Esophagus muscularis mucosa (tissue), 4 donors: ENCODE measurements around the gene FAM228A.

Experiments
- EP300 ChIP-seq: sonication (generic); formaldehyde crosslinking; IDR thresholded peaks from one replicate; pipeline ENCODE4 v1.6.1; 2017; ENCODE audit warnings: antibody characterized with exemption
- POLR2A ChIP-seq: fragments of 450-650 bp; IDR thresholded peaks from one replicate; pipeline ENCODE4 v1.6.1; 2017; ENCODE audit warnings: antibody characterized with exemption, moderate library complexity, mild to moderate bottlenecking, low read depth
- TF ChIP-seq, protein P1 (sequence below), 3 experiments: fragments of 200-600 bp in 2 of 3; fragments of 450-650 bp in 1 of 3; sonication (generic) in 2 of 3; IDR thresholded peaks; one replicate each; pipeline ENCODE4 v1.5.1; 2017 to 2019; ENCODE audit warnings: antibody characterized with exemption in 3 of 3, mild to moderate bottlenecking in 2 of 3, moderate library complexity in 1 of 3

- TF ChIP-seq, protein P1, sequence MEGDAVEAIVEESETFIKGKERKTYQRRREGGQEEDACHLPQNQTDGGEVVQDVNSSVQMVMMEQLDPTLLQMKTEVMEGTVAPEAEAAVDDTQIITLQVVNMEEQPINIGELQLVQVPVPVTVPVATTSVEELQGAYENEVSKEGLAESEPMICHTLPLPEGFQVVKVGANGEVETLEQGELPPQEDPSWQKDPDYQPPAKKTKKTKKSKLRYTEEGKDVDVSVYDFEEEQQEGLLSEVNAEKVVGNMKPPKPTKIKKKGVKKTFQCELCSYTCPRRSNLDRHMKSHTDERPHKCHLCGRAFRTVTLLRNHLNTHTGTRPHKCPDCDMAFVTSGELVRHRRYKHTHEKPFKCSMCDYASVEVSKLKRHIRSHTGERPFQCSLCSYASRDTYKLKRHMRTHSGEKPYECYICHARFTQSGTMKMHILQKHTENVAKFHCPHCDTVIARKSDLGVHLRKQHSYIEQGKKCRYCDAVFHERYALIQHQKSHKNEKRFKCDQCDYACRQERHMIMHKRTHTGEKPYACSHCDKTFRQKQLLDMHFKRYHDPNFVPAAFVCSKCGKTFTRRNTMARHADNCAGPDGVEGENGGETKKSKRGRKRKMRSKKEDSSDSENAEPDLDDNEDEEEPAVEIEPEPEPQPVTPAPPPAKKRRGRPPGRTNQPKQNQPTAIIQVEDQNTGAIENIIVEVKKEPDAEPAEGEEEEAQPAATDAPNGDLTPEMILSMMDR (IDR thresholded peaks at IDR 0.05) = no peak
- no peak for TF ChIP-seq POLR2A
- TF ChIP-seq EP300 = no peak
These were observed 16.7 kb upstream of the FAM228A start for GRCh38 chr2:24158131-24158530.
